WERI-Rb-1 (cell line): ENCODE measurements around the gene QKI.
"Not testable (repeated sequence)": the region's sequence is repeated elsewhere in the genome, so short reads cannot be mapped to it uniquely, and the experiment has no call there.

Source experiments
- DNase-seq: peaks from one replicate; pipeline ENCODE4 v3.0.0-alpha.2; 2020
- H3K27ac ChIP-seq: fragments of 250-450 bp; sonication (Bioruptor Pico); 2 replicates; pipeline ENCODE4 v1.5.1; 2020; ENCODE audit warnings: mild to moderate bottlenecking, moderate library complexity
- H3K27me3 ChIP-seq: fragments of 250-450 bp; sonication (Bioruptor Pico); 2 replicates; pipeline ENCODE4 v1.5.1; 2021; ENCODE audit warnings: mild to moderate bottlenecking, low read depth, moderate library complexity; ENCODE audit not compliant: insufficient read depth, severe bottlenecking
- H3K36me3 ChIP-seq: fragments of 250-450 bp; sonication (Bioruptor Pico); 2 replicates; pipeline ENCODE4 v1.5.1; 2020; ENCODE audit warnings: mild to moderate bottlenecking, moderate library complexity
- H3K4me3 ChIP-seq: 2 replicates; pipeline ENCODE4 v1.5.1; 2011; ENCODE audit warnings: low read depth, mild to moderate bottlenecking, control low read depth, low read length
- H3K9me3 ChIP-seq: fragments of 250-450 bp; sonication (Bioruptor Pico); 2 replicates; pipeline ENCODE4 v1.5.1; 2021; ENCODE audit warnings: mild to moderate bottlenecking, moderate library complexity; ENCODE audit not compliant: severe bottlenecking
- CTCF ChIP-seq: IDR thresholded peaks from 2 replicates; pipeline ENCODE4 v1.5.1; 2011; ENCODE audit warnings: low read depth, mild to moderate bottlenecking, control low read depth, inconsistent platforms, low read length

The QKI gene

GRCh38 chr6:163427498-163428254 lies 13.2 kb downstream of the QKI start:
- Histone ChIP-seq H3K27ac (no peak overlapping the region), H3K27me3 (no peaks in the 10 kb centered on the region), H3K9me3 (no peaks in the 10 kb centered on the region), H3K36me3 (no peaks in the 10 kb centered on the region), H3K4me3 (no peak overlapping the region)
- no peak for TF ChIP-seq CTCF
- DNase-seq = no peak

DNA sequence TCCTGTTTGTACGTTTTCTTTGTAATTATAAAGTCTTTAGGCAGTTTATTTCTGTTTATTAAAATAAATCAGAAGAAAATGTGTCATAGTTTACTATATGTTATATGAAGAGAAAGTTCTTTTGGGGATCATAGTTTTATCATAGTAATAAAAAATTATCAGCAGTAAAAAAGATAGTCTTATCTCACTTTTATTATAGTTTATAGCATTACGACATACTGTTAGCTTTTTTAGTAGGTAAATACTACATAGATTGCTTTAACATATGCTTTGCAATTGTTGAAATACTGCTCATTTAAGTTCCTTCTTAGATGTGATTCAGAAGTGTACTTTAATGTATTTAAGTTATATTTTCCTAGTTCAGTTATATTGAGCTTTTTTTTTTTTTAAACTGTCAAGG lies 13.9 kb downstream of the QKI start:
- H3K9me3 ChIP-seq = no peaks in the 10 kb centered on the region
- no peaks in the 10 kb centered on the region for H3K36me3 ChIP-seq
- TF ChIP-seq CTCF = no peak
- DNase-seq = no peak
- no peaks in the 10 kb centered on the region for H3K27me3 ChIP-seq
- no peak overlapping the region for H3K4me3 ChIP-seq
- no peak overlapping the region for H3K27ac ChIP-seq

DNA sequence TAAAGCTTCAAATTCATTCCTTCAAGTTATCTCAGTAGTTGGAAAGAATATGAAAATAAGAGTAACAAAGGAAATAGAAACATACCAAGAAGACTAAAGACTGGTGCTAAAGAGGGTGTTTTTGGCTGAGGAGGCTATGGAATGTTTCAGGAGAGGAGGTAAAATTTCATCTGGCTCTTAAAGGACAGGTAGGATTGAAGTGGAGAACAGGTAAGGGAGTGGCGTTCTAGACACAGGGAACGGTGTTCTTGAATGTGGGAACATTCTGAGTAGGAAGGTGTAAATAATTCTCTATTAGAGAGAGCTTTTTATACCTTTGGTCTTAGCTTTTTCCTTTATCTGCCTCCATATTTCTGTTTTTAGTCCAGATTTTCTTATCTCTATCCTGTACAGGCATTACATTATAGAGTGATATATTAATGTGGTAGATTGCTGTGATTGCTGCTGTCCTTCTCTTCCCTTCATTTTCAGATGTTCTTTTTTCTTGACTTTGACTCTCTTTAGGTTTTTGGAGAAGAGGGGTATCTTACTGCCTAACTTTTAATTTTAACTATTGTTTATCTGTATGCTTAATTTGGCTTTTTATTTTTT lies 15.4 kb downstream of the QKI start:
- no peak for TF ChIP-seq CTCF
- H3K9me3 ChIP-seq = no peaks in the 10 kb centered on the region

DNA sequence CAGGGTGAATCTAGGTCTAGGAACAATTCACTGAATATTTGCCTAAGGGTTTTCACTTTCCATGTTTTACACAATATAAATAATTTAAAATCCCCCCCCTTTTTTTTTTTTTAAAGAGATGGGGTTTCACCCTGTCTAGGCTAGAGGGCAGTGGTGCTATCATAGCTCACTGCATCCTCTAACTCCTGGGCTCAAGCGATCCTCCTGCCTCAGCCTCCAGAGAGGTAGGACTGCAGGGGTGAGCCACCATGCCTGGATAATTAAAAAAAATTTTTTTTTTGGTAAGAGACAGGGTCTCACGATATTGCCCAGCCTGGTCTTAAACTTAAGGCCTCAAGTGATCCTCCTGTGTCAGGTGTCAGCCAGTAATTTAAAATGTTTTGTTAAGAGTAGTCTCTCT lies 17.8 kb downstream of the QKI start:
- H3K27ac ChIP-seq = no peak overlapping the region
- H3K27me3 ChIP-seq = no peaks in the 10 kb centered on the region
- no peaks in the 10 kb centered on the region for H3K36me3 ChIP-seq
- H3K9me3 ChIP-seq = no peaks in the 10 kb centered on the region
- no peak for DNase-seq
- H3K4me3 ChIP-seq = no peak overlapping the region
- TF ChIP-seq CTCF = no peak

More for the DNA sequence above, 15.4 kb downstream of the QKI start:
- H3K27me3 ChIP-seq = no peaks in the 10 kb centered on the region
- no peak overlapping the region for H3K4me3 ChIP-seq
- DNase-seq = no peak
- H3K27ac ChIP-seq = no peak overlapping the region
- no peaks in the 10 kb centered on the region for H3K36me3 ChIP-seq

DNA sequence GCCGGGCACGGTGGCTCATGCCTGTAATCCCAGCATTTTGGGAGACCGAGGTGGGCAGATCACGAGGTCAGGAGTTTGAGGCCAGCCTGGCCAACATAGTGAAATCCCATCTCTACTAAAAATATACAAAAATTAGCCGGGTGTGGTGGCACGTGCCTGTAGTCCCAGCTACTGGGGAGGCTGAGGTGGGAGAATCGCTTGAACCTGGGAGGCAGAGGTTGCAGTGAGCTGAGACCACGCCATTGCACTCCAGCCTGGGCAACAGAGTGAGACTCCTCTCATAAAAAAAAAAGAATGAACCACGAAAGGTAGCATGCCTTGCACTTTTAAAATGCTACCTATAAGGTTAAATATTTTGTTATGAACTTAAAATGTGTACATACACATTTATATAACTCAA lies 19.0 kb downstream of the QKI start:
- H3K36me3 ChIP-seq, H3K9me3 ChIP-seq, DNase-seq, H3K4me3 ChIP-seq, H3K27me3 ChIP-seq, H3K27ac ChIP-seq: not testable (repeated sequence)

- Histone ChIP-seq H3K9me3 (no peaks in the 10 kb centered on the region), H3K27ac (no peak overlapping the region), H3K27me3 (no peaks in the 10 kb centered on the region), H3K36me3 (no peaks in the 10 kb centered on the region), H3K4me3 (no peak overlapping the region)
- TF ChIP-seq CTCF = no peak
- no peak for DNase-seq
Observed at GRCh38 chr6:163435023-163435422, 20.5 kb downstream of the QKI start.
